Choroid plexus epithelial cell (primary cell): Measurements from ENCODE around the gene CDC14B.
"Not testable (repeated sequence)": the region's sequence is repeated elsewhere in the genome, so short reads cannot be mapped to it uniquely, and the experiment has no call there.

Source experiments
- DNase-seq: peaks from one replicate; pipeline ENCODE4 v3.0.0-alpha.2; 2010; ENCODE audit warnings: low read depth
- H3K4me3 ChIP-seq: 2 replicates; pipeline ENCODE4 v1.5.1; 2011; ENCODE audit warnings: low read depth, mild to moderate bottlenecking, control low read depth, low read length, moderate library complexity
- TF ChIP-seq, protein P1 (sequence below): conservative IDR thresholded peaks from 2 replicates; pipeline ENCODE4 v1.5.1; 2011; ENCODE audit warnings: low read depth, mild to moderate bottlenecking, control low read depth, inconsistent platforms, low read length, moderate library complexity

The CDC14B gene

DNA sequence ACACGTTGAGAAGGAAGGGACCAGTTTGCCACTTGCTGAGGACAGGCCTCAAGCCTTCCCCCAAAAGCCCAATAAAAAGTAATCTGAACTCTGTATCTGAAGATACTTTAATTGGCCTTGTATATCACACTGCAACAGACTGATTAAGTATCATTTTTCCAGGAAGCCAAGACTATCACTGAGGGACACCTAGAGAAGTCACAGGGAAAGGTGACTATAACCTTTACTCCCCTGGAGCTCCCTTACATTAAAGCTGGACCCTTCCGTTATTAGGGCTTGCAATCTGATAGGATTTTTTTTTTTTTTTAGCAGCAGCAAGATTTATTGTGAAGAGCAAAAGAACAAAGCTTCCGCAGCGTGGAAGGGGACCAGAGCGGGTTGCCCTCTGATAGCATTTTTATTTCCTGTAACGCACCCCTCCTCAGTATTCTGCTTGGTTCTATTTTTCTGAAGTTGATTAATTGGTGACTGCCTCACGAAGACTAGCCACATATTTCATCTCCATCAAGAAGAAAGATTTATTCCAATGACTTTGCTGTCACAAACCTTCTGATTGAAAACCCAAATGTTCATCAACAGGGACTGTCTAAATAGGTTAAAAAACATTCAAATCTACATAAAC, 2.7 kb downstream of the CDC14B start:
- TF ChIP-seq, protein P1, sequence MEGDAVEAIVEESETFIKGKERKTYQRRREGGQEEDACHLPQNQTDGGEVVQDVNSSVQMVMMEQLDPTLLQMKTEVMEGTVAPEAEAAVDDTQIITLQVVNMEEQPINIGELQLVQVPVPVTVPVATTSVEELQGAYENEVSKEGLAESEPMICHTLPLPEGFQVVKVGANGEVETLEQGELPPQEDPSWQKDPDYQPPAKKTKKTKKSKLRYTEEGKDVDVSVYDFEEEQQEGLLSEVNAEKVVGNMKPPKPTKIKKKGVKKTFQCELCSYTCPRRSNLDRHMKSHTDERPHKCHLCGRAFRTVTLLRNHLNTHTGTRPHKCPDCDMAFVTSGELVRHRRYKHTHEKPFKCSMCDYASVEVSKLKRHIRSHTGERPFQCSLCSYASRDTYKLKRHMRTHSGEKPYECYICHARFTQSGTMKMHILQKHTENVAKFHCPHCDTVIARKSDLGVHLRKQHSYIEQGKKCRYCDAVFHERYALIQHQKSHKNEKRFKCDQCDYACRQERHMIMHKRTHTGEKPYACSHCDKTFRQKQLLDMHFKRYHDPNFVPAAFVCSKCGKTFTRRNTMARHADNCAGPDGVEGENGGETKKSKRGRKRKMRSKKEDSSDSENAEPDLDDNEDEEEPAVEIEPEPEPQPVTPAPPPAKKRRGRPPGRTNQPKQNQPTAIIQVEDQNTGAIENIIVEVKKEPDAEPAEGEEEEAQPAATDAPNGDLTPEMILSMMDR = no peak
- DNase-seq = no peak
- no peak overlapping the region for H3K4me3 ChIP-seq

- no peak overlapping the region for H3K4me3 ChIP-seq
- TF ChIP-seq, protein P1 = no peak
Measured at GRCh38 chr9:96615411-96615810, 4.2 kb downstream of the CDC14B start.

GRCh38 chr9:96614664-96615063, 5.0 kb downstream of the CDC14B start:
- not testable (repeated sequence) for H3K4me3 ChIP-seq, DNase-seq

More at GRCh38 chr9:96615411-96615810, 4.2 kb downstream of the CDC14B start:
- DNase-seq = no peak

GRCh38 chr9:96612966-96613589, 6.6 kb downstream of the CDC14B start:
- no peak overlapping the region for H3K4me3 ChIP-seq
- TF ChIP-seq, protein P1 = no peak
- no peak for DNase-seq

- peak overlapping the region; percentile 4 for H3K4me3 ChIP-seq
- TF ChIP-seq, protein P1 = no peak
- peak; percentile 89 for DNase-seq
Measured at GRCh38 chr9:96612105-96612965, 7.3 kb downstream of the CDC14B start.

GRCh38 chr9:96611302-96611701, 8.3 kb downstream of the CDC14B start:
- DNase-seq = no peak
- TF ChIP-seq, protein P1 = no peak
- no peak overlapping the region for H3K4me3 ChIP-seq

GRCh38 chr9:96609732-96610131, 9.9 kb downstream of the CDC14B start:
- no peak overlapping the region for H3K4me3 ChIP-seq
- no peak for DNase-seq
- TF ChIP-seq, protein P1 = no peak
